HepG2 (cell line): ENCODE data around the gene CPB2. TPM values are rescaled to one million over a fixed set of nuclear protein-coding genes. Genes with fewer than 3 reads are reported as not detected.

Source experiments
- PCBP2 ChIP-seq: fragments of 200-400 bp; formaldehyde crosslinking; optimal IDR thresholded peaks from 2 replicates; pipeline ENCODE3; 2018; ENCODE audit warnings: low read length, low read depth; ENCODE audit not compliant: poor library complexity, severe bottlenecking
- RAD21 ChIP-seq: fragments of 450-650 bp; formaldehyde crosslinking; IDR thresholded peaks from 2 replicates; pipeline ENCODE4 v1.5.0; 2020; ENCODE audit warnings: mild to moderate bottlenecking
- SNAI1 ChIP-seq: sonication (generic); formaldehyde crosslinking; IDR thresholded peaks from 2 replicates; pipeline ENCODE4 v1.5.0; 2020; ENCODE audit warnings: mild to moderate bottlenecking, missing genetic modification reagents, borderline replicate concordance
- ZBTB8A ChIP-seq: sonication (generic); formaldehyde crosslinking; IDR thresholded peaks from 2 replicates; pipeline ENCODE4 v1.4.0; 2020; ENCODE audit warnings: mild to moderate bottlenecking, low read depth, missing genetic modification reagents, borderline replicate concordance
- ZFP41 ChIP-seq: sonication (generic); formaldehyde crosslinking; IDR thresholded peaks from 2 replicates; pipeline ENCODE4 v1.4.0; 2020; ENCODE audit warnings: mild to moderate bottlenecking, missing genetic modification reagents, borderline replicate concordance
- ZFP62 ChIP-seq: sonication (generic); formaldehyde crosslinking; IDR thresholded peaks from 2 replicates; pipeline ENCODE4 v1.4.0; 2020; ENCODE audit warnings: missing genetic modification reagents
- ZNF24 ChIP-seq: fragments of 450-650 bp; IDR thresholded peaks from 2 replicates; pipeline ENCODE4 v1.6.1; 2017; ENCODE audit warnings: antibody characterized with exemption, mild to moderate bottlenecking
- ZNF354B ChIP-seq: sonication (generic); formaldehyde crosslinking; IDR thresholded peaks from 2 replicates; pipeline ENCODE4 v1.8.0; 2022; ENCODE audit warnings: mild to moderate bottlenecking, missing genetic modification reagents
- ZNF713 ChIP-seq: sonication (generic); formaldehyde crosslinking; IDR thresholded peaks from 2 replicates; pipeline ENCODE4 v1.4.0; 2020; ENCODE audit warnings: mild to moderate bottlenecking, missing genetic modification reagents
- polyA plus RNA-seq, 8 experiments: library from polyadenylated mRNA; depleted of rRNA in 3 of 8; stranded (reverse) in 7 of 8; unstranded in 1 of 8; fragments of >200 nt; fragmentation: Illumina TruSeq in 4 of 8; extraction: Trizol in 4 of 8; gene quantifications; 2 replicates each; pipeline versions ENCODE4 v1.2.1 to v1.2.3, GENCODE V29; 2011 to 2016; ENCODE audit warnings: low read depth in 4 of 8, missing spikeins in 1 of 8, mixed read lengths in 1 of 8; ENCODE audit not compliant: insufficient read depth in 1 of 8
- total RNA-seq, 5 experiments: library from RNA; depleted of rRNA; stranded (reverse); fragments of >200 nt; fragmentation: Illumina TruSeq; extraction: Trizol; gene quantifications; 2 replicates each; pipeline ENCODE4 v1.2.3, GENCODE V29; 2016; ENCODE audit warnings: low read depth in 1 of 5
- TF ChIP-seq, protein P1 (sequence below): sonication (generic); formaldehyde crosslinking; IDR thresholded peaks from 2 replicates; pipeline ENCODE4 v1.9.0; 2021; ENCODE audit warnings: missing genetic modification reagents, borderline replicate concordance
- TF ChIP-seq, protein P2 (sequence below): sonication (generic); formaldehyde crosslinking; IDR thresholded peaks from 2 replicates; pipeline ENCODE4 v1.5.0; 2020; ENCODE audit warnings: mild to moderate bottlenecking, missing genetic modification reagents
- TF ChIP-seq, protein P3 (sequence below): sonication (generic); formaldehyde crosslinking; IDR thresholded peaks from 2 replicates; pipeline ENCODE4 v1.9.0; 2021; ENCODE audit warnings: mild to moderate bottlenecking, missing genetic modification reagents
- TF ChIP-seq, protein P4 (sequence below): sonication (generic); formaldehyde crosslinking; IDR thresholded peaks from 2 replicates; pipeline ENCODE4 v1.4.0; 2020; ENCODE audit warnings: missing genetic modification reagents, low read depth, mild to moderate bottlenecking, borderline replicate concordance
- TF ChIP-seq, protein P5 (sequence below): sonication (generic); formaldehyde crosslinking; IDR thresholded peaks from 2 replicates; pipeline ENCODE4 v1.4.0; 2020; ENCODE audit warnings: missing genetic modification reagents

The CPB2 gene
- total and polyA plus RNA-seq, 2 of the 13 experiments (the other 11 are each of a cell fraction or from before 2014, with no cell fraction given) = 125 to 140 TPM

DNA sequence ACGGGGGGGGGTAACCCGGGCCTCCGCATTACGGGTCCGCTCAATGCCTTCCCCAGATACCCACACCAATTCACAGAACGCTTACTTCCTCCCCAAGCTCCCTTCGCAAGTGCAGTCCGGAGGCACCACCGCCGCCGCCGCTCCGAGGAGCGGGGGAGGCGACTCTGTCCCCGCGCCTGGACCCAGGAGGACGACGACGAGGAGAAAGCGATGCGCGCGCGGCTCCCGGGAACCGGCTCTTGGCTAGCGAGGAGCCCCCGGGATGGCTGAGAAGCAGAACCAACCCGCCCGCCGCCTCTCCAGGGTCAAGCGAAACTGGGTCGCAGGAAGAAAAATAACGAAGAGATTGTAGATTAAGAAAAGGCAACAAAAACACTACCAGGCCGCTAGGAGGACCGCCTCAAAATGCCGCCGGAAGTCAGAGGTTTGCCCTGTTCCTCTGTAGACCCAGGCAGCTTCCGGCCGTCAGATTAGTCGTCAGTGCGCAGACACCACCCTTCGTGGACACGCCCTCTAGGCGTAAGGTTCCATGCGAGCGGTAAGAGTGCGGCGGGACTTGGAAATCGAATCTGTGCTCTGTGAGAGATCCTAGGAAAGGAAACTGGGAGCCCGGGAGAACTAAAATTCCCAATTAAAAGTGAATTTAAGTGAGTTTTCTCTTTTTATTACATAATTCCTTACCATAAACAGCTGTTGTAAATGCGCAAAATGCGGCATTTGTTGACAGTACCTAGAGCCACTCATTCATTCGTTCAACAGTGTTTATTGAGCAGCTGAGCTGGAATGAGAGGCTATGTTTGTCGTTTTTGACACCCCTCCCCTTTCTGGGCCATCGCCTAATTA, 52.3 kb downstream of the CPB2 start, which contains the start of gene ZC3H13 (continued):
- TF ChIP-seq, protein P1, sequence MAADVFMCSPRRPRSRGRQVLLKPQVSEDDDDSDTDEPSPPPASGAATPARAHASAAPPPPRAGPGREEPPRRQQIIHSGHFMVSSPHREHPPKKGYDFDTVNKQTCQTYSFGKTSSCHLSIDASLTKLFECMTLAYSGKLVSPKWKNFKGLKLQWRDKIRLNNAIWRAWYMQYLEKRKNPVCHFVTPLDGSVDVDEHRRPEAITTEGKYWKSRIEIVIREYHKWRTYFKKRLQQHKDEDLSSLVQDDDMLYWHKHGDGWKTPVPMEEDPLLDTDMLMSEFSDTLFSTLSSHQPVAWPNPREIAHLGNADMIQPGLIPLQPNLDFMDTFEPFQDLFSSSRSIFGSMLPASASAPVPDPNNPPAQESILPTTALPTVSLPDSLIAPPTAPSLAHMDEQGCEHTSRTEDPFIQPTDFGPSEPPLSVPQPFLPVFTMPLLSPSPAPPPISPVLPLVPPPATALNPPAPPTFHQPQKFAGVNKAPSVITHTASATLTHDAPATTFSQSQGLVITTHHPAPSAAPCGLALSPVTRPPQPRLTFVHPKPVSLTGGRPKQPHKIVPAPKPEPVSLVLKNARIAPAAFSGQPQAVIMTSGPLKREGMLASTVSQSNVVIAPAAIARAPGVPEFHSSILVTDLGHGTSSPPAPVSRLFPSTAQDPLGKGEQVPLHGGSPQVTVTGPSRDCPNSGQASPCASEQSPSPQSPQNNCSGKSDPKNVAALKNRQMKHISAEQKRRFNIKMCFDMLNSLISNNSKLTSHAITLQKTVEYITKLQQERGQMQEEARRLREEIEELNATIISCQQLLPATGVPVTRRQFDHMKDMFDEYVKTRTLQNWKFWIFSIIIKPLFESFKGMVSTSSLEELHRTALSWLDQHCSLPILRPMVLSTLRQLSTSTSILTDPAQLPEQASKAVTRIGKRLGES = no peak
- TF ChIP-seq ZFP41 (CRISPR knock-in tag) (no peak), PCBP2 (no peak), ZNF24 (peak; percentile 94), ZNF713 (no peak), ZBTB8A (CRISPR knock-in tag) (peak; percentile 57; the same call in 1 of the 2 replicates), SNAI1 (CRISPR knock-in tag) (no peak; the same call in 1 of the 2 replicates), ZNF354B (CRISPR knock-in tag) (no peak), ZFP62 (CRISPR knock-in tag) (no peak), RAD21 (no peak)
- TF ChIP-seq, protein P2, sequence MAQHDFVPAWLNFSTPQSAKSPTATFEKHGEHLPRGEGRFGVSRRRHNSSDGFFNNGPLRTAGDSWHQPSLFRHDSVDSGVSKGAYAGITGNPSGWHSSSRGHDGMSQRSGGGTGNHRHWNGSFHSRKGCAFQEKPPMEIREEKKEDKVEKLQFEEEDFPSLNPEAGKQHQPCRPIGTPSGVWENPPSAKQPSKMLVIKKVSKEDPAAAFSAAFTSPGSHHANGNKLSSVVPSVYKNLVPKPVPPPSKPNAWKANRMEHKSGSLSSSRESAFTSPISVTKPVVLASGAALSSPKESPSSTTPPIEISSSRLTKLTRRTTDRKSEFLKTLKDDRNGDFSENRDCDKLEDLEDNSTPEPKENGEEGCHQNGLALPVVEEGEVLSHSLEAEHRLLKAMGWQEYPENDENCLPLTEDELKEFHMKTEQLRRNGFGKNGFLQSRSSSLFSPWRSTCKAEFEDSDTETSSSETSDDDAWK (CRISPR knock-in tag) = no peak
- TF ChIP-seq, protein P3, sequence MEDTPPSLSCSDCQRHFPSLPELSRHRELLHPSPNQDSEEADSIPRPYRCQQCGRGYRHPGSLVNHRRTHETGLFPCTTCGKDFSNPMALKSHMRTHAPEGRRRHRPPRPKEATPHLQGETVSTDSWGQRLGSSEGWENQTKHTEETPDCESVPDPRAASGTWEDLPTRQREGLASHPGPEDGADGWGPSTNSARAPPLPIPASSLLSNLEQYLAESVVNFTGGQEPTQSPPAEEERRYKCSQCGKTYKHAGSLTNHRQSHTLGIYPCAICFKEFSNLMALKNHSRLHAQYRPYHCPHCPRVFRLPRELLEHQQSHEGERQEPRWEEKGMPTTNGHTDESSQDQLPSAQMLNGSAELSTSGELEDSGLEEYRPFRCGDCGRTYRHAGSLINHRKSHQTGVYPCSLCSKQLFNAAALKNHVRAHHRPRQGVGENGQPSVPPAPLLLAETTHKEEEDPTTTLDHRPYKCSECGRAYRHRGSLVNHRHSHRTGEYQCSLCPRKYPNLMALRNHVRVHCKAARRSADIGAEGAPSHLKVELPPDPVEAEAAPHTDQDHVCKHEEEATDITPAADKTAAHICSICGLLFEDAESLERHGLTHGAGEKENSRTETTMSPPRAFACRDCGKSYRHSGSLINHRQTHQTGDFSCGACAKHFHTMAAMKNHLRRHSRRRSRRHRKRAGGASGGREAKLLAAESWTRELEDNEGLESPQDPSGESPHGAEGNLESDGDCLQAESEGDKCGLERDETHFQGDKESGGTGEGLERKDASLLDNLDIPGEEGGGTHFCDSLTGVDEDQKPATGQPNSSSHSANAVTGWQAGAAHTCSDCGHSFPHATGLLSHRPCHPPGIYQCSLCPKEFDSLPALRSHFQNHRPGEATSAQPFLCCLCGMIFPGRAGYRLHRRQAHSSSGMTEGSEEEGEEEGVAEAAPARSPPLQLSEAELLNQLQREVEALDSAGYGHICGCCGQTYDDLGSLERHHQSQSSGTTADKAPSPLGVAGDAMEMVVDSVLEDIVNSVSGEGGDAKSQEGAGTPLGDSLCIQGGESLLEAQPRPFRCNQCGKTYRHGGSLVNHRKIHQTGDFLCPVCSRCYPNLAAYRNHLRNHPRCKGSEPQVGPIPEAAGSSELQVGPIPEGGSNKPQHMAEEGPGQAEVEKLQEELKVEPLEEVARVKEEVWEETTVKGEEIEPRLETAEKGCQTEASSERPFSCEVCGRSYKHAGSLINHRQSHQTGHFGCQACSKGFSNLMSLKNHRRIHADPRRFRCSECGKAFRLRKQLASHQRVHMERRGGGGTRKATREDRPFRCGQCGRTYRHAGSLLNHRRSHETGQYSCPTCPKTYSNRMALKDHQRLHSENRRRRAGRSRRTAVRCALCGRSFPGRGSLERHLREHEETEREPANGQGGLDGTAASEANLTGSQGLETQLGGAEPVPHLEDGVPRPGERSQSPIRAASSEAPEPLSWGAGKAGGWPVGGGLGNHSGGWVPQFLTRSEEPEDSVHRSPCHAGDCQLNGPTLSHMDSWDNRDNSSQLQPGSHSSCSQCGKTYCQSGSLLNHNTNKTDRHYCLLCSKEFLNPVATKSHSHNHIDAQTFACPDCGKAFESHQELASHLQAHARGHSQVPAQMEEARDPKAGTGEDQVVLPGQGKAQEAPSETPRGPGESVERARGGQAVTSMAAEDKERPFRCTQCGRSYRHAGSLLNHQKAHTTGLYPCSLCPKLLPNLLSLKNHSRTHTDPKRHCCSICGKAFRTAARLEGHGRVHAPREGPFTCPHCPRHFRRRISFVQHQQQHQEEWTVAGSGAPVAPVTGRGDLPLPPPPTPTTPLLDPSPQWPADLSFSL (CRISPR knock-in tag) = no peak
- TF ChIP-seq, protein P4, sequence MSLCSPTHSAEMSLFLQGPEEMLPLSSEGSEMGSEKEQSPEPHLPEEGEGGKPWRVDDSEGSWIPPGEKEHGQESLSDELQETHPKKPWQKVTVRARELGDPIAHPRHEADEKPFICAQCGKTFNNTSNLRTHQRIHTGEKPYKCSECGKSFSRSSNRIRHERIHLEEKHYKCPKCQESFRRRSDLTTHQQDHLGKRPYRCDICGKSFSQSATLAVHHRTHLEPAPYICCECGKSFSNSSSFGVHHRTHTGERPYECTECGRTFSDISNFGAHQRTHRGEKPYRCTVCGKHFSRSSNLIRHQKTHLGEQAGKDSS (CRISPR knock-in tag) = peak; percentile 63; the same call in 1 of the 2 replicates
- TF ChIP-seq, protein P5, sequence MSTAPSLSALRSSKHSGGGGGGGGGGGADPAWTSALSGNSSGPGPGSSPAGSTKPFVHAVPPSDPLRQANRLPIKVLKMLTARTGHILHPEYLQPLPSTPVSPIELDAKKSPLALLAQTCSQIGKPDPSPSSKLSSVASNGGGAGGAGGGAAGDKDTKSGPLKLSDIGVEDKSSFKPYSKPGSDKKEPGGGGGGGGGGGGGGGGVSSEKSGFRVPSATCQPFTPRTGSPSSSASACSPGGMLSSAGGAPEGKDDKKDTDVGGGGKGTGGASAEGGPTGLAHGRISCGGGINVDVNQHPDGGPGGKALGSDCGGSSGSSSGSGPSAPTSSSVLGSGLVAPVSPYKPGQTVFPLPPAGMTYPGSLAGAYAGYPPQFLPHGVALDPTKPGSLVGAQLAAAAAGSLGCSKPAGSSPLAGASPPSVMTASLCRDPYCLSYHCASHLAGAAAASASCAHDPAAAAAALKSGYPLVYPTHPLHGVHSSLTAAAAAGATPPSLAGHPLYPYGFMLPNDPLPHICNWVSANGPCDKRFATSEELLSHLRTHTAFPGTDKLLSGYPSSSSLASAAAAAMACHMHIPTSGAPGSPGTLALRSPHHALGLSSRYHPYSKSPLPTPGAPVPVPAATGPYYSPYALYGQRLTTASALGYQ (CRISPR knock-in tag) = no peak
